ENCODE measurements around the gene LIPH.
"Not testable (repeated sequence)": the region's sequence is repeated elsewhere in the genome, so short reads cannot be mapped to it uniquely, and the experiment has no call there.

Gene LIPH

GRCh38 chr3:185474922-185475321, 77.5 kb downstream of the LIPH start:
- H3K4ac ChIP-seq (ENCODE audit: low read depth, low read length); H2AFZ ChIP-seq (ENCODE audit: insufficient read depth, low read length, poor library complexity); H3K79me1 ChIP-seq (ENCODE audit: low read length); H3K9ac ChIP-seq (ENCODE audit: low read length); H2BK5ac ChIP-seq (ENCODE audit: low read depth, low read length, poor library complexity); H4K91ac ChIP-seq (ENCODE audit: low read depth, low read length); H3K4me2 ChIP-seq (ENCODE audit: low read length); H3K4me3 ChIP-seq (ENCODE audit: low read depth, low read length); H2AK5ac ChIP-seq (ENCODE audit: low read length); H3K36me3 ChIP-seq (ENCODE audit: control insufficient read depth in 1 of 2, insufficient read depth in 2 of 2, low read length in 2 of 2); H3K4me1 ChIP-seq (ENCODE audit: control insufficient read depth in 1 of 2, insufficient read depth in 2 of 2, low read length in 2 of 2); H3K9me3 ChIP-seq (ENCODE audit: insufficient read depth, low read depth, low read length); H2BK120ac ChIP-seq (ENCODE audit: insufficient read depth, low read length, poor library complexity); H3K18ac ChIP-seq (ENCODE audit: low read length); H3K27me3 ChIP-seq (ENCODE audit: insufficient read depth, low read length); H3K14ac ChIP-seq (ENCODE audit: low read length); DNase-seq; H4K12ac ChIP-seq (ENCODE audit: low read depth, low read length); H4K8ac ChIP-seq (ENCODE audit: low read depth, low read length); H3K23ac ChIP-seq (ENCODE audit: low read length); H3K79me2 ChIP-seq (ENCODE audit: control insufficient read depth, insufficient read depth, low read length, poor library complexity); H2BK12ac ChIP-seq (ENCODE audit: low read length); H3K27ac ChIP-seq (ENCODE audit: low read depth, low read length): not testable (repeated sequence)
- no CpG with 5 or more reads among the region's 6 CpGs for WGBS (ENCODE audit: extremely low coverage, insufficient coverage, insufficient read length)

DNA sequence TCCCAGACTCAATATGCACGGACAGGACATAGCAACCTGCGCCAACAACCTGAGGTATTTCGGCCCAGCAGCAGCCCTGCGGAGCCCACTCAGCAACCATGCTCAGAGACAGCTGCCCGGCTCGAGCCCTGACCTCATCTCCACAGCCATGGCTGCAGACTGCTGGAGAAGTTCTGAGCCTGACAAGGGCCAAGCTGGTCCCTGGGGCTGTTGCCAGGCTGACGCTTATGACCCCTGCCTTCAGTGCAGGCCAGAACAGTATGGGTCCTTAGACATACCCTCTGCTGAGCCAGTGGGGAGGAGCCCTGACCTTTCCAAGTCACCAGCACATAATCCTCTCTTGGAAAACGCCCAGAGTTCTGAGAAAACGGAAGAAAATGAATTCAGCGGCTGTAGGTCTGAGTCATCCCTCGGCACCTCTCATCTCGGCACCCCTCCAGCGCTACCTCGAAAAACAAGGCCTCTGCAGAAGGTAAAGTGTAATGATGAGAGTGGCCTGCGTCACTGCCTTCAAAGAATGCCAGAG, 79.0 kb downstream of the LIPH start:
- WGBS (ENCODE audit: extremely low coverage, insufficient coverage, insufficient read length) = no CpG with 5 or more reads among the region's 15 CpGs

GRCh38 chr3:185470323-185470722, 82.1 kb downstream of the LIPH start:
- H3K18ac ChIP-seq (ENCODE audit: low read length) = no peak overlapping the region
- WGBS (ENCODE audit: extremely low coverage, insufficient coverage, insufficient read length) = no CpG with 5 or more reads among the region's 3 CpGs
- no peak overlapping the region for H4K91ac ChIP-seq (ENCODE audit: low read depth, low read length)
- no peak overlapping the region for H2BK5ac ChIP-seq (ENCODE audit: low read depth, low read length, poor library complexity)
- no peak overlapping the region for H3K9ac ChIP-seq (ENCODE audit: low read length)
- H2BK12ac ChIP-seq (ENCODE audit: low read length) = no peak overlapping the region
- H2BK120ac ChIP-seq (ENCODE audit: insufficient read depth, low read length, poor library complexity) = no peak overlapping the region
- H4K8ac ChIP-seq (ENCODE audit: low read depth, low read length) = no peak overlapping the region
- H3K4me3 ChIP-seq (ENCODE audit: low read depth, low read length) = no peak overlapping the region
- H3K9me3 ChIP-seq (ENCODE audit: insufficient read depth, low read depth, low read length) = no peaks in the 10 kb centered on the region
- H3K79me1 ChIP-seq (ENCODE audit: low read length) = no peaks in the 10 kb centered on the region
- peaks cover 0 to 5% of the 10 kb centered on the region in 2 experiments for H3K36me3 ChIP-seq (ENCODE audit: control insufficient read depth in 1 of 2, insufficient read depth in 2 of 2, low read length in 2 of 2)
- H4K12ac ChIP-seq (ENCODE audit: low read depth, low read length) = no peak overlapping the region
- no peak for DNase-seq
- no peaks in the 10 kb centered on the region for H3K4me1 ChIP-seq (ENCODE audit: control insufficient read depth in 1 of 2, insufficient read depth in 2 of 2, low read length in 2 of 2)
- H3K23ac ChIP-seq (ENCODE audit: low read length) = no peak overlapping the region
- H3K27me3 ChIP-seq (ENCODE audit: insufficient read depth, low read length) = no peaks in the 10 kb centered on the region
- H3K14ac ChIP-seq (ENCODE audit: low read length) = no peak overlapping the region
- H3K4ac ChIP-seq (ENCODE audit: low read depth, low read length) = no peak overlapping the region
- no peak overlapping the region for H2AFZ ChIP-seq (ENCODE audit: insufficient read depth, low read length, poor library complexity)
- H3K4me2 ChIP-seq (ENCODE audit: low read length) = no peak overlapping the region
- no peak overlapping the region for H3K27ac ChIP-seq (ENCODE audit: low read depth, low read length)
- no peaks in the 10 kb centered on the region for H3K79me2 ChIP-seq (ENCODE audit: control insufficient read depth, insufficient read depth, low read length, poor library complexity)
- H2AK5ac ChIP-seq (ENCODE audit: low read length) = no peak overlapping the region

More for the DNA sequence above, 79.0 kb downstream of the LIPH start:
- H3K4me1 ChIP-seq (ENCODE audit: control insufficient read depth in 1 of 2, insufficient read depth in 2 of 2, low read length in 2 of 2) = no peaks in the 10 kb centered on the region
- no peak overlapping the region for H3K4me2 ChIP-seq (ENCODE audit: low read length)
- H3K14ac ChIP-seq (ENCODE audit: low read length) = no peak overlapping the region
- H2AK5ac ChIP-seq (ENCODE audit: low read length) = no peak overlapping the region
- H4K91ac ChIP-seq (ENCODE audit: low read depth, low read length) = no peak overlapping the region
- no peaks in the 10 kb centered on the region for H3K79me2 ChIP-seq (ENCODE audit: control insufficient read depth, insufficient read depth, low read length, poor library complexity)
- no peak overlapping the region for H4K8ac ChIP-seq (ENCODE audit: low read depth, low read length)
- H4K12ac ChIP-seq (ENCODE audit: low read depth, low read length) = no peak overlapping the region
- no peak overlapping the region for H2BK12ac ChIP-seq (ENCODE audit: low read length)
- H3K36me3 ChIP-seq (ENCODE audit: control insufficient read depth in 1 of 2, insufficient read depth in 2 of 2, low read length in 2 of 2) = peaks cover 0 to 5% of the 10 kb centered on the region in 2 experiments
- H2AFZ ChIP-seq (ENCODE audit: insufficient read depth, low read length, poor library complexity) = no peak overlapping the region
- no peak overlapping the region for H3K18ac ChIP-seq (ENCODE audit: low read length)
- no peaks in the 10 kb centered on the region for H3K9me3 ChIP-seq (ENCODE audit: insufficient read depth, low read depth, low read length)
- no peaks in the 10 kb centered on the region for H3K79me1 ChIP-seq (ENCODE audit: low read length)
- no peak overlapping the region for H3K4me3 ChIP-seq (ENCODE audit: low read depth, low read length)
- no peak overlapping the region for H3K23ac ChIP-seq (ENCODE audit: low read length)
- H2BK120ac ChIP-seq (ENCODE audit: insufficient read depth, low read length, poor library complexity) = no peak overlapping the region
- no peaks in the 10 kb centered on the region for H3K27me3 ChIP-seq (ENCODE audit: insufficient read depth, low read length)
- no peak overlapping the region for H3K27ac ChIP-seq (ENCODE audit: low read depth, low read length)
- DNase-seq = no peak
- H2BK5ac ChIP-seq (ENCODE audit: low read depth, low read length, poor library complexity) = no peak overlapping the region
- peak overlapping the region; percentile 31 for H3K9ac ChIP-seq (ENCODE audit: low read length)
- no peak overlapping the region for H3K4ac ChIP-seq (ENCODE audit: low read depth, low read length)

DNA sequence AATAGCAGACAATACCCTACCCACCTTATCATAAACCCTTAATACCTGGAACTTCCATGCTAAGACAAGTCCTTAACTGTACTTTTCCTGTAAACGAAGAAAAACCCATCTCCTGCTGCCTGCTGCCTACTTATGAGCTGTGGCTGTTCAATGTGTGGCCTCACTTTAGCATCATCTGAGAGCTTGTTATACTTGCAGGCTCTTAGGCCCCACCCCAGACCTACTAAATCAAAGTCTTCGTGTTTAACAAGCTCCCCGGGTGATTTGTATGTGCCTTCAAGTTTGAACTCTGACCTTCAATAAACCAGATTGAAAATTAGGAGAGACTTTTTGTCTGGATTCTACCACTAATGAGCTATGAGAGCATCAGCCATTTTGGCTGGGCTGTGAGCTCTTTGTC, 82.8 kb downstream of the LIPH start:
- H3K36me3 ChIP-seq (ENCODE audit: control insufficient read depth in 1 of 2, insufficient read depth in 2 of 2, low read length in 2 of 2) = peaks cover 0 to 5% of the 10 kb centered on the region in 2 experiments
- no peak overlapping the region for H3K14ac ChIP-seq (ENCODE audit: low read length)
- H4K8ac ChIP-seq (ENCODE audit: low read depth, low read length) = no peak overlapping the region
- WGBS (ENCODE audit: extremely low coverage, insufficient coverage, insufficient read length) = no CpG with 5 or more reads among the region's 3 CpGs
- no peaks in the 10 kb centered on the region for H3K79me1 ChIP-seq (ENCODE audit: low read length)
- no peak overlapping the region for H3K4me3 ChIP-seq (ENCODE audit: low read depth, low read length)
- no peak overlapping the region for H3K27ac ChIP-seq (ENCODE audit: low read depth, low read length)
- H4K91ac ChIP-seq (ENCODE audit: low read depth, low read length) = no peak overlapping the region
- H3K23ac ChIP-seq (ENCODE audit: low read length) = no peak overlapping the region
- H3K79me2 ChIP-seq (ENCODE audit: control insufficient read depth, insufficient read depth, low read length, poor library complexity) = no peaks in the 10 kb centered on the region
- H2AFZ ChIP-seq (ENCODE audit: insufficient read depth, low read length, poor library complexity) = no peak overlapping the region
- no peak overlapping the region for H3K4me2 ChIP-seq (ENCODE audit: low read length)
- H2BK12ac ChIP-seq (ENCODE audit: low read length) = no peak overlapping the region
- H3K4ac ChIP-seq (ENCODE audit: low read depth, low read length) = no peak overlapping the region
- no peak for DNase-seq
- no peaks in the 10 kb centered on the region for H3K4me1 ChIP-seq (ENCODE audit: control insufficient read depth in 1 of 2, insufficient read depth in 2 of 2, low read length in 2 of 2)
- H3K9ac ChIP-seq (ENCODE audit: low read length) = no peak overlapping the region
- no peak overlapping the region for H4K12ac ChIP-seq (ENCODE audit: low read depth, low read length)
- H3K9me3 ChIP-seq (ENCODE audit: insufficient read depth, low read depth, low read length) = no peaks in the 10 kb centered on the region
- no peak overlapping the region for H3K18ac ChIP-seq (ENCODE audit: low read length)
- H2BK120ac ChIP-seq (ENCODE audit: insufficient read depth, low read length, poor library complexity) = no peak overlapping the region
- H2BK5ac ChIP-seq (ENCODE audit: low read depth, low read length, poor library complexity) = no peak overlapping the region
- no peaks in the 10 kb centered on the region for H3K27me3 ChIP-seq (ENCODE audit: insufficient read depth, low read length)
- no peak overlapping the region for H2AK5ac ChIP-seq (ENCODE audit: low read length)

Measured in trophoblast cell (in vitro differentiated cells and primary cell).